ENCODE results near the gene ATP10D.

GRCh38 chr4:47462799-47463234 is 22.3 kb upstream of the ATP10D start:
- TF ChIP-seq POLR2A (IDR thresholded peaks at IDR 0.05; ENCODE audit: low read length): no peak
- no peak for TF ChIP-seq GATA1 (IDR thresholded peaks at IDR 0.05; ENCODE audit: low read depth, low read length)

Measured in erythroblast (primary cell).